ENCODE results near the gene KMT2E. TPM values are rescaled to one million over a fixed set of nuclear protein-coding genes. Genes with fewer than 3 reads are reported as not detected.

The KMT2E gene
- total RNA-seq, 2 experiments from 2014 or later = 295 to 296 TPM

- ChIA-PET CTCF (interaction anchor here (0.7 to 2.5 kb wide), 3 partner anchors 35 to 54 kb away, joined by 3 to 12 read pairs (median 3); no protein-coding TSS in a partner anchor), POLR2A (interaction anchor here (2.6 to 2.7 kb wide), 2 partner anchors 10 to 37 kb away, joined by 9 to 10 read pairs; no protein-coding TSS in a partner anchor)
- peak overlapping the region; percentile 76 for H3K4me3 Mint-ChIP-seq
Measured at GRCh38 chr7:105020926-105021325, 6.9 kb downstream of the KMT2E start.

GRCh38 chr7:105021352-105021751, 7.3 kb downstream of the KMT2E start:
- no peaks in the 10 kb centered on the region for H3K9me3 Mint-ChIP-seq
- Histone ChIP-seq H3K4me3 (ENCODE audit: low read length) (no peak overlapping the region), H3K36me3 (ENCODE audit: insufficient read depth, low read length) (peaks cover 3% of the 10 kb centered on the region), H3K4me1 (ENCODE audit: insufficient read depth, low read length) (peaks cover 23% of the 10 kb centered on the region), H3K27me3 (ENCODE audit: control insufficient read depth in 1 of 2, insufficient read depth in 2 of 2, low read length in 2 of 2) (no peaks in the 10 kb centered on the region), H3K27ac (ENCODE audit: low read depth in 1 of 2, low read length in 2 of 2) (no peak overlapping the region), H3K9me3 (ENCODE audit: control insufficient read depth in 1 of 2, insufficient read depth in 1 of 2, low read length in 2 of 2) (no peaks in the 10 kb centered on the region)
- no peaks in the 10 kb centered on the region for H3K27me3 Mint-ChIP-seq
- peak overlapping the region; percentile 37 for H3K27ac Mint-ChIP-seq
- ChIA-PET POLR2A (interaction anchor here (2.6 to 2.7 kb wide), 2 partner anchors 11 to 37 kb away, joined by 9 to 10 read pairs; no protein-coding TSS in a partner anchor), CTCF (interaction anchor here (0.7 to 2.5 kb wide), 3 partner anchors 36 to 54 kb away, joined by 3 to 12 read pairs (median 3); no protein-coding TSS in a partner anchor)
- peaks cover 34% of the 10 kb centered on the region for H3K36me3 Mint-ChIP-seq (ENCODE audit: low read depth)
- no peak for TF ChIP-seq CTCF (IDR thresholded peaks at IDR 0.05)
- peaks cover 96% of the 10 kb centered on the region for H3K4me1 Mint-ChIP-seq (ENCODE audit: low read depth)
- intact Hi-C loops (cut with DNase I, micrococcal nuclease) = loop anchor here in 1 of 2 experiments (5.0 kb wide), 1 partner anchor 311 kb away; no protein-coding TSS in a partner anchor
- peak overlapping the region; percentile 76 for H3K4me3 Mint-ChIP-seq
- no peak for DNase-seq
- ATAC-seq (ENCODE audit: poor library complexity) = no peak

More at GRCh38 chr7:105020926-105021325, 6.9 kb downstream of the KMT2E start:
- Histone ChIP-seq H3K36me3 (ENCODE audit: insufficient read depth, low read length) (peaks cover 3% of the 10 kb centered on the region), H3K4me1 (ENCODE audit: insufficient read depth, low read length) (peaks cover 23% of the 10 kb centered on the region), H3K9me3 (ENCODE audit: control insufficient read depth in 1 of 2, insufficient read depth in 1 of 2, low read length in 2 of 2) (no peaks in the 10 kb centered on the region), H3K27ac (ENCODE audit: low read depth in 1 of 2, low read length in 2 of 2) (no peak overlapping the region), H3K27me3 (ENCODE audit: control insufficient read depth in 1 of 2, insufficient read depth in 2 of 2, low read length in 2 of 2) (no peaks in the 10 kb centered on the region), H3K4me3 (ENCODE audit: low read length) (no peak overlapping the region)
- Mint-ChIP-seq H3K36me3 (ENCODE audit: low read depth) (peaks cover 38% of the 10 kb centered on the region), H3K9me3 (no peaks in the 10 kb centered on the region), H3K4me1 (ENCODE audit: low read depth) (peaks cover 94% of the 10 kb centered on the region), H3K27ac (peak overlapping the region; percentile 37), H3K27me3 (no peaks in the 10 kb centered on the region)
- DNase-seq (no peak), ATAC-seq (ENCODE audit: poor library complexity) (no peak)
- intact Hi-C loops (cut with DNase I, micrococcal nuclease) = loop anchor here in 1 of 2 experiments (5.0 kb wide), 1 partner anchor 311 kb away; no protein-coding TSS in a partner anchor
- TF ChIP-seq CTCF (IDR thresholded peaks at IDR 0.05) = no peak

- Histone ChIP-seq H3K4me1 (ENCODE audit: insufficient read depth, low read length) (peaks cover 25% of the 10 kb centered on the region), H3K36me3 (ENCODE audit: insufficient read depth, low read length) (peaks cover 3% of the 10 kb centered on the region), H3K4me3 (ENCODE audit: low read length) (no peak overlapping the region), H3K9me3 (ENCODE audit: control insufficient read depth in 1 of 2, insufficient read depth in 1 of 2, low read length in 2 of 2) (no peaks in the 10 kb centered on the region), H3K27me3 (ENCODE audit: control insufficient read depth in 1 of 2, insufficient read depth in 2 of 2, low read length in 2 of 2) (no peaks in the 10 kb centered on the region), H3K27ac (ENCODE audit: low read depth in 1 of 2, low read length in 2 of 2) (no peak overlapping the region)
- H3K27ac Mint-ChIP-seq = peak overlapping the region; percentile 8
- no peaks in the 10 kb centered on the region for H3K9me3 Mint-ChIP-seq
- CTCF ChIA-PET = no interaction called here
- DNase-seq (no peak), ATAC-seq (ENCODE audit: poor library complexity) (no peak)
- H3K4me1 Mint-ChIP-seq (ENCODE audit: low read depth) = peaks cover 96% of the 10 kb centered on the region
- H3K4me3 Mint-ChIP-seq = peak overlapping the region; percentile 60
- intact Hi-C loops (cut with DNase I, micrococcal nuclease) = loop anchor here in 1 of 2 experiments (5.0 kb wide), 1 partner anchor 310 kb away; no protein-coding TSS in a partner anchor
- H3K36me3 Mint-ChIP-seq (ENCODE audit: low read depth) = peaks cover 30% of the 10 kb centered on the region
- H3K27me3 Mint-ChIP-seq = no peaks in the 10 kb centered on the region
- POLR2A ChIA-PET = no interaction called here
- no peak for TF ChIP-seq CTCF (IDR thresholded peaks at IDR 0.05)
Measured at GRCh38 chr7:105021967-105022366, 8.0 kb downstream of the KMT2E start.
